Smooth muscle cell (in vitro differentiated cells): ENCODE measurements around the gene CDS1. TPM values are rescaled to one million over a fixed set of nuclear protein-coding genes. Genes with fewer than 3 reads are reported as not detected.
"Not testable (repeated sequence)": the region's sequence is repeated elsewhere in the genome, so short reads cannot be mapped to it uniquely, and the experiment has no call there.

ENCODE experiments used
- DNase-seq: peaks from one replicate; lab custom pipeline; 2025; ENCODE audit not compliant: unreplicated experiment; lab: John Stamatoyannopoulos, UW
- H2AFZ ChIP-seq: fragments of 200-600 bp; sonication (generic); 2 replicates; pipeline ENCODE4 v1.6.0; 2016; ENCODE audit warnings: antibody characterized with exemption, low read depth, mild to moderate bottlenecking
- H3F3A ChIP-seq: fragments of 200-600 bp; sonication (generic); 2 replicates; pipeline ENCODE4 v1.6.0; 2017; ENCODE audit warnings: antibody characterized with exemption, low read depth
- H3K27ac ChIP-seq: fragments of 200-600 bp; sonication (generic); 2 replicates; pipeline ENCODE4 v1.5.1; 2016; ENCODE audit warnings: low read depth, mild to moderate bottlenecking
- H3K27me3 ChIP-seq: fragments of 200-600 bp; sonication (generic); 2 replicates; pipeline ENCODE4 v1.6.1; 2016; ENCODE audit warnings: low read depth, mild to moderate bottlenecking
- H3K36me3 ChIP-seq: fragments of 200-600 bp; sonication (generic); 2 replicates; pipeline ENCODE4 v1.5.1; 2016; ENCODE audit warnings: low read depth
- H3K4me1 ChIP-seq: fragments of 200-600 bp; sonication (generic); 2 replicates; pipeline ENCODE4 v1.5.1; 2016; ENCODE audit warnings: low read depth
- H3K4me2 ChIP-seq: fragments of 200-600 bp; sonication (generic); 2 replicates; pipeline ENCODE4 v1.6.0; 2016; ENCODE audit warnings: mild to moderate bottlenecking
- H3K4me3 ChIP-seq: fragments of 200-600 bp; sonication (generic); 2 replicates; pipeline ENCODE4 v1.5.1; 2016; ENCODE audit warnings: mild to moderate bottlenecking
- H3K79me2 ChIP-seq: fragments of 200-600 bp; sonication (generic); 2 replicates; pipeline ENCODE4 v1.6.0; 2016; ENCODE audit warnings: low read depth, mild to moderate bottlenecking
- H3K9ac ChIP-seq: fragments of 200-600 bp; sonication (generic); 2 replicates; pipeline ENCODE4 v1.6.0; 2016; ENCODE audit warnings: low read depth
- H3K9me3 ChIP-seq: fragments of 200-600 bp; sonication (generic); replicated peaks from 2 replicates; pipeline ENCODE4 v1.5.1; 2016; ENCODE audit warnings: low read depth
- H4K20me1 ChIP-seq: fragments of 200-600 bp; sonication (generic); 2 replicates; pipeline ENCODE4 v1.6.0; 2016; ENCODE audit warnings: low read depth
- WGBS: methylation state at CpG from one replicate; pipeline ENCODE4 v1.1.7; 2016; ENCODE audit warnings: low lambda C conversion rate; 5-methylcytosine and 5-hydroxymethylcytosine counted together
- polyA plus RNA-seq: library from polyadenylated mRNA; unstranded; fragments of >200 nt; fragmentation: Nextera tagmentation; extraction: Ambion mirVana; gene quantifications from 2 replicates; pipeline ENCODE4 v1.2.1, GENCODE V29; 2016
- total RNA-seq: library from RNA; depleted of rRNA; stranded (reverse); fragments of >200 nt; gene quantifications from 2 replicates; pipeline ENCODE4 v1.2.3, GENCODE V29; 2014
- TF ChIP-seq, protein P1 (sequence below): fragments of 200-600 bp; sonication (generic); IDR thresholded peaks from 2 replicates; pipeline ENCODE4 v1.5.1; 2017; ENCODE audit warnings: borderline replicate concordance, mild to moderate bottlenecking, antibody characterized with exemption; ENCODE audit not compliant: insufficient read depth, poor library complexity, severe bottlenecking

Gene CDS1
- total and polyA plus RNA-seq, 2 experiments from 2014 or later: 2.1 to 15.2 TPM

GRCh38 chr4:84547211-84547610, 35.7 kb upstream of the CDS1 start:
- Histone ChIP-seq H3K79me2 (no peaks in the 10 kb centered on the region), H3K9me3 (no peaks in the 10 kb centered on the region), H4K20me1 (no peaks in the 10 kb centered on the region), H3K9ac (no peak overlapping the region), H3K27ac (no peak overlapping the region), H3K36me3 (no peaks in the 10 kb centered on the region), H3K4me1 (no peaks in the 10 kb centered on the region), H3K27me3 (no peaks in the 10 kb centered on the region), H3F3A (no peaks in the 10 kb centered on the region), H3K4me3 (no peak overlapping the region), H3K4me2 (no peak overlapping the region), H2AFZ (no peak overlapping the region)
- TF ChIP-seq, protein P1, sequence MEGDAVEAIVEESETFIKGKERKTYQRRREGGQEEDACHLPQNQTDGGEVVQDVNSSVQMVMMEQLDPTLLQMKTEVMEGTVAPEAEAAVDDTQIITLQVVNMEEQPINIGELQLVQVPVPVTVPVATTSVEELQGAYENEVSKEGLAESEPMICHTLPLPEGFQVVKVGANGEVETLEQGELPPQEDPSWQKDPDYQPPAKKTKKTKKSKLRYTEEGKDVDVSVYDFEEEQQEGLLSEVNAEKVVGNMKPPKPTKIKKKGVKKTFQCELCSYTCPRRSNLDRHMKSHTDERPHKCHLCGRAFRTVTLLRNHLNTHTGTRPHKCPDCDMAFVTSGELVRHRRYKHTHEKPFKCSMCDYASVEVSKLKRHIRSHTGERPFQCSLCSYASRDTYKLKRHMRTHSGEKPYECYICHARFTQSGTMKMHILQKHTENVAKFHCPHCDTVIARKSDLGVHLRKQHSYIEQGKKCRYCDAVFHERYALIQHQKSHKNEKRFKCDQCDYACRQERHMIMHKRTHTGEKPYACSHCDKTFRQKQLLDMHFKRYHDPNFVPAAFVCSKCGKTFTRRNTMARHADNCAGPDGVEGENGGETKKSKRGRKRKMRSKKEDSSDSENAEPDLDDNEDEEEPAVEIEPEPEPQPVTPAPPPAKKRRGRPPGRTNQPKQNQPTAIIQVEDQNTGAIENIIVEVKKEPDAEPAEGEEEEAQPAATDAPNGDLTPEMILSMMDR: no peak
- 82% methylated on average over 3 of the region's 3 CpGs for WGBS
- no peak for DNase-seq

- DNase-seq, H3K4me2 ChIP-seq, H3K79me2 ChIP-seq, H3K4me1 ChIP-seq, H3F3A ChIP-seq, H3K27me3 ChIP-seq, H3K27ac ChIP-seq, H4K20me1 ChIP-seq, H3K9ac ChIP-seq, H3K9me3 ChIP-seq, H3K36me3 ChIP-seq, H3K4me3 ChIP-seq, H2AFZ ChIP-seq: not testable (repeated sequence)
- 82% methylated on average over 6 of the region's 6 CpGs for WGBS
Observed at GRCh38 chr4:84549191-84549590, 33.7 kb upstream of the CDS1 start.

- 94% methylated on average over 5 of the region's 5 CpGs for WGBS
- H3K4me2 ChIP-seq: no peak overlapping the region
- H3K4me1 ChIP-seq: no peaks in the 10 kb centered on the region
- H3F3A ChIP-seq: no peaks in the 10 kb centered on the region
- H3K4me3 ChIP-seq: no peak overlapping the region
- H3K36me3 ChIP-seq: no peaks in the 10 kb centered on the region
- no peak overlapping the region for H3K27ac ChIP-seq
- H3K9me3 ChIP-seq: no peaks in the 10 kb centered on the region
- H4K20me1 ChIP-seq: no peaks in the 10 kb centered on the region
- no peak for DNase-seq
- no peaks in the 10 kb centered on the region for H3K79me2 ChIP-seq
- no peak overlapping the region for H3K9ac ChIP-seq
- TF ChIP-seq, protein P1: no peak
- no peak overlapping the region for H2AFZ ChIP-seq
- H3K27me3 ChIP-seq: no peaks in the 10 kb centered on the region
Observed at GRCh38 chr4:84562156-84562555, 20.8 kb upstream of the CDS1 start.

GRCh38 chr4:84563002-84563401, 19.9 kb upstream of the CDS1 start:
- no peak overlapping the region for H3K9ac ChIP-seq

More at GRCh38 chr4:84563002-84563401, 19.9 kb upstream of the CDS1 start:
- WGBS: 74% methylated on average over 4 of the region's 4 CpGs
- TF ChIP-seq, protein P1: no peak
- no peaks in the 10 kb centered on the region for H3K4me1 ChIP-seq
- H3K4me3 ChIP-seq: no peak overlapping the region
- no peaks in the 10 kb centered on the region for H3K36me3 ChIP-seq
- H3K79me2 ChIP-seq: no peaks in the 10 kb centered on the region
- no peak overlapping the region for H2AFZ ChIP-seq
- H3K27me3 ChIP-seq: no peaks in the 10 kb centered on the region
- DNase-seq: no peak
- no peak overlapping the region for H3K4me2 ChIP-seq
- H3K27ac ChIP-seq: peak overlapping the region; percentile 67
- H3K9me3 ChIP-seq: no peaks in the 10 kb centered on the region
- no peaks in the 10 kb centered on the region for H3F3A ChIP-seq
- no peaks in the 10 kb centered on the region for H4K20me1 ChIP-seq
